Endothelial cell of umbilical vein (primary cell): ENCODE data around the gene IFT22.

Source experiments
- EZH2 ChIP-seq: IDR thresholded peaks from 2 replicates; pipeline ENCODE4 v1.6.1; 2012; ENCODE audit warnings: borderline replicate concordance, low read depth, mild to moderate bottlenecking, moderate library complexity, low read length, inconsistent platforms; ENCODE audit not compliant: severe bottlenecking
- FOS ChIP-seq: IDR thresholded peaks from 2 replicates; pipeline ENCODE4 v1.6.1; 2011; ENCODE audit warnings: mild to moderate bottlenecking, low read length, moderate library complexity, borderline replicate concordance; ENCODE audit not compliant: insufficient read depth
- JUN ChIP-seq: IDR thresholded peaks from 2 replicates; pipeline ENCODE4 v1.6.1; 2011; ENCODE audit warnings: borderline replicate concordance, low read depth; ENCODE audit not compliant: insufficient read length, insufficient read depth
- MAX ChIP-seq: IDR thresholded peaks from 2 replicates; pipeline ENCODE4 v1.6.1; 2011; ENCODE audit not compliant: insufficient read depth, insufficient read length
- MYC ChIP-seq: IDR thresholded peaks from one replicate; pipeline ENCODE4 v1.6.1; 2011; ENCODE audit warnings: mild to moderate bottlenecking, low read depth, low read length
- POLR2A ChIP-seq: IDR thresholded peaks from 2 replicates; pipeline ENCODE4 v1.6.1; 2012; ENCODE audit warnings: low read depth, mild to moderate bottlenecking, control low read depth, low read length
- POLR2AphosphoS5 ChIP-seq: IDR thresholded peaks from 2 replicates; pipeline ENCODE4 v1.6.1; 2012; ENCODE audit warnings: low read depth, mild to moderate bottlenecking, control low read depth, low read length, moderate library complexity; ENCODE audit not compliant: insufficient read depth
- TF ChIP-seq, protein P1 (sequence below), 2 donors: IDR thresholded peaks; 1 replicate in 1 of 2; 2 replicates in 1 of 2; pipeline ENCODE4 v1.5.1; 2011; ENCODE audit warnings: low read length in 2 of 2, mild to moderate bottlenecking in 2 of 2, moderate library complexity in 2 of 2, control low read depth in 1 of 2, inconsistent platforms in 1 of 2, low read depth in 1 of 2; ENCODE audit not compliant: insufficient read depth in 1 of 2; ENCODE audit errors: extremely low read depth in 1 of 2

DNA sequence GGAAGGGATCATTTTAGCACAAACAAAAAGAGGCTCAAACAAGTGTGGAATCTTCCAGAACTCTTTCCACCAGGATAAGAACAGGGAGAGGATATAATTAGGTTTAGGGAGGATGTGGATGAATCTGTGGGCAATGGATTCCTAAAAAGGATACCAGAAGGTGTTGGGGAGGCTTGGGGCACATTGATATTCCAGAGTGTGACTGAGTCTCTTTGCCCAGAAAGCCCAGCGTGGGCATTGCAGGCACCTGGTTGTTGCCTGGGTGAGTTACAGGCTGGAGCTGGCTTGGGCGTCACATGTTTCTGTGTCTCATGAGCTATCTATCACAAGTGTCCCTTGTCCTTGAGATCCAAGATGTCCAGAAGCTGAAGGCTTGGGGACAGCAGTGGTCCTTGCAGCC lies 44.3 kb upstream of the IFT22 start:
- TF ChIP-seq, protein P1, sequence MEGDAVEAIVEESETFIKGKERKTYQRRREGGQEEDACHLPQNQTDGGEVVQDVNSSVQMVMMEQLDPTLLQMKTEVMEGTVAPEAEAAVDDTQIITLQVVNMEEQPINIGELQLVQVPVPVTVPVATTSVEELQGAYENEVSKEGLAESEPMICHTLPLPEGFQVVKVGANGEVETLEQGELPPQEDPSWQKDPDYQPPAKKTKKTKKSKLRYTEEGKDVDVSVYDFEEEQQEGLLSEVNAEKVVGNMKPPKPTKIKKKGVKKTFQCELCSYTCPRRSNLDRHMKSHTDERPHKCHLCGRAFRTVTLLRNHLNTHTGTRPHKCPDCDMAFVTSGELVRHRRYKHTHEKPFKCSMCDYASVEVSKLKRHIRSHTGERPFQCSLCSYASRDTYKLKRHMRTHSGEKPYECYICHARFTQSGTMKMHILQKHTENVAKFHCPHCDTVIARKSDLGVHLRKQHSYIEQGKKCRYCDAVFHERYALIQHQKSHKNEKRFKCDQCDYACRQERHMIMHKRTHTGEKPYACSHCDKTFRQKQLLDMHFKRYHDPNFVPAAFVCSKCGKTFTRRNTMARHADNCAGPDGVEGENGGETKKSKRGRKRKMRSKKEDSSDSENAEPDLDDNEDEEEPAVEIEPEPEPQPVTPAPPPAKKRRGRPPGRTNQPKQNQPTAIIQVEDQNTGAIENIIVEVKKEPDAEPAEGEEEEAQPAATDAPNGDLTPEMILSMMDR (IDR thresholded peaks at IDR 0.05; ENCODE audit: extremely low read depth in 1 of 2, insufficient read depth in 1 of 2, low read depth in 1 of 2, low read length in 2 of 2), result no peak
- TF ChIP-seq POLR2AphosphoS5 (no peak), POLR2A (no peak), EZH2 (no peak), MAX (no peak), MYC (no peak), FOS (no peak), JUN (no peak)
